OCI-LY1 (cell line): ENCODE measurements around the gene MRTFA.

Source experiments
- H2AFZ ChIP-seq: fragments of 200-600 bp; sonication (generic), shearing (Covaris generic); 2 replicates; pipeline ENCODE4 v1.6.0; 2014; ENCODE audit warnings: antibody characterized with exemption, mild to moderate bottlenecking, low read length
- H3F3A ChIP-seq: fragments of 200-600 bp; sonication (generic), shearing (Covaris generic); 2 replicates; pipeline ENCODE4 v1.6.0; 2014; ENCODE audit warnings: mild to moderate bottlenecking, antibody characterized with exemption, low read length, moderate library complexity; ENCODE audit not compliant: insufficient read depth
- H3K27ac ChIP-seq: fragments of 200-600 bp; sonication (generic); 2 replicates; pipeline ENCODE4 v1.5.1; 2014; ENCODE audit warnings: low read length, mixed run types, mild to moderate bottlenecking, low read depth; ENCODE audit not compliant: poor library complexity, severe bottlenecking
- H3K27me3 ChIP-seq: fragments of 200-600 bp; sonication (generic); 2 replicates; pipeline ENCODE4 v1.6.0; 2014; ENCODE audit warnings: antibody characterized with exemption, mild to moderate bottlenecking, low read length, moderate library complexity; ENCODE audit not compliant: insufficient read depth
- H3K36me3 ChIP-seq: fragments of 200-600 bp; sonication (generic); 2 replicates; pipeline ENCODE4 v1.6.1; 2014; ENCODE audit warnings: mild to moderate bottlenecking, antibody characterized with exemption, low read length, moderate library complexity, mixed read lengths; ENCODE audit not compliant: insufficient read depth
- H3K4me1 ChIP-seq: fragments of 200-600 bp; sonication (generic); 2 replicates; pipeline ENCODE4 v1.5.1; 2014; ENCODE audit warnings: mild to moderate bottlenecking, low read length, moderate library complexity; ENCODE audit not compliant: insufficient read depth, severe bottlenecking
- H3K4me2 ChIP-seq: fragments of 200-600 bp; sonication (generic), shearing (Covaris generic); 2 replicates; pipeline ENCODE4 v1.6.1; 2014; ENCODE audit warnings: low read length
- H3K4me3 ChIP-seq: fragments of 200-600 bp; sonication (generic); 2 replicates; pipeline ENCODE4 v1.5.1; 2014; ENCODE audit warnings: low read length, low read depth, mild to moderate bottlenecking, mixed read lengths; ENCODE audit not compliant: poor library complexity, severe bottlenecking
- H3K79me2 ChIP-seq: fragments of 200-600 bp; shearing (Covaris generic); 2 replicates; pipeline ENCODE4 v1.6.1; 2016; ENCODE audit warnings: mixed run types, low read length, mixed read lengths; ENCODE audit not compliant: insufficient read depth
- H3K9ac ChIP-seq: fragments of 200-600 bp; sonication (generic), shearing (Covaris generic); 2 replicates; pipeline ENCODE4 v1.6.1; 2014; ENCODE audit warnings: mild to moderate bottlenecking, low read length, mixed read lengths
- H3K9me2 ChIP-seq: fragments of 200-600 bp; sonication (generic), shearing (Covaris generic); 2 replicates; pipeline ENCODE4 v1.6.1; 2014; ENCODE audit warnings: low read depth, mild to moderate bottlenecking, low read length, mixed read lengths
- H3K9me3 ChIP-seq: fragments of 200-600 bp; shearing (Covaris generic); 2 replicates; pipeline ENCODE4 v1.6.1; 2014; ENCODE audit warnings: low read length, mixed read lengths
- H4K20me1 ChIP-seq: fragments of 200-600 bp; sonication (generic), shearing (Covaris generic); 2 replicates; pipeline ENCODE4 v1.6.0; 2016; ENCODE audit warnings: mild to moderate bottlenecking, low read length; ENCODE audit not compliant: insufficient read depth
- CTCF ChIP-seq: fragments of 200-600 bp; sonication (generic), shearing (Covaris generic); IDR thresholded peaks from 2 replicates; pipeline ENCODE4 v1.5.1; 2017; ENCODE audit warnings: mild to moderate bottlenecking, antibody characterized with exemption, low read length, moderate library complexity, mixed read lengths
- EZH2 ChIP-seq: fragments of 200-600 bp; sonication (generic), shearing (Covaris generic); IDR thresholded peaks from 2 replicates; pipeline ENCODE4 v1.8.0; 2017; ENCODE audit warnings: borderline replicate concordance, mixed run types, mild to moderate bottlenecking, antibody characterized with exemption, low read length, moderate library complexity, mixed read lengths

Gene MRTFA

GRCh38 chr22:40420341-40421081 is 216.0 kb downstream of the MRTFA start:
- H3K9me3 ChIP-seq, result no peaks in the 10 kb centered on the region
- H3K4me2 ChIP-seq, result no peak overlapping the region
- H3K27me3 ChIP-seq, result no peaks in the 10 kb centered on the region
- TF ChIP-seq CTCF, result no peak
- TF ChIP-seq EZH2, result no peak
- H3F3A ChIP-seq, result no peaks in the 10 kb centered on the region
- peaks cover 38% of the 10 kb centered on the region for H3K4me1 ChIP-seq
- no peaks in the 10 kb centered on the region for H3K9me2 ChIP-seq
- no peak overlapping the region for H3K4me3 ChIP-seq
- H2AFZ ChIP-seq, result no peak overlapping the region
- H3K79me2 ChIP-seq, result no peaks in the 10 kb centered on the region
- peaks cover 83% of the 10 kb centered on the region for H3K36me3 ChIP-seq
- H4K20me1 ChIP-seq, result no peaks in the 10 kb centered on the region
- no peak overlapping the region for H3K9ac ChIP-seq
- H3K27ac ChIP-seq, result no peak overlapping the region

- H4K20me1 ChIP-seq, result no peaks in the 10 kb centered on the region
- H2AFZ ChIP-seq, result no peak overlapping the region
- H3F3A ChIP-seq, result no peaks in the 10 kb centered on the region
- no peak overlapping the region for H3K9ac ChIP-seq
- TF ChIP-seq EZH2 (no peak), CTCF (no peak)
- peaks cover 75% of the 10 kb centered on the region for H3K36me3 ChIP-seq
- H3K4me2 ChIP-seq, result no peak overlapping the region
- H3K4me1 ChIP-seq, result peaks cover 46% of the 10 kb centered on the region
- no peaks in the 10 kb centered on the region for H3K9me3 ChIP-seq
- no peak overlapping the region for H3K4me3 ChIP-seq
- peak overlapping the region; percentile 70 for H3K27ac ChIP-seq
- no peaks in the 10 kb centered on the region for H3K9me2 ChIP-seq
- no peaks in the 10 kb centered on the region for H3K27me3 ChIP-seq
- no peaks in the 10 kb centered on the region for H3K79me2 ChIP-seq
Observed at GRCh38 chr22:40419718-40420117, 216.8 kb downstream of the MRTFA start.

- Histone ChIP-seq H3F3A (peaks cover 7% of the 10 kb centered on the region; the same call in 1 of the 2 replicates), H3K36me3 (peaks cover 64% of the 10 kb centered on the region), H3K9me3 (no peaks in the 10 kb centered on the region), H4K20me1 (no peaks in the 10 kb centered on the region), H3K9me2 (no peaks in the 10 kb centered on the region), H3K79me2 (no peaks in the 10 kb centered on the region), H3K4me2 (peak overlapping the region; percentile 55), H3K27me3 (no peaks in the 10 kb centered on the region), H3K9ac (peak overlapping the region; percentile 75; the same call in 1 of the 2 replicates), H3K4me3 (peak overlapping the region; percentile 31), H2AFZ (no peak overlapping the region), H3K4me1 (peaks cover 57% of the 10 kb centered on the region), H3K27ac (peak overlapping the region; percentile 100)
- TF ChIP-seq CTCF (no peak), EZH2 (no peak)
Observed at GRCh38 chr22:40418366-40419201, 217.9 kb downstream of the MRTFA start.
